Activated CD4-positive, CD25-positive, alpha-beta regulatory T cell (primary cell): ENCODE results near the gene PGS1.

Experiments
- DNase-seq, 4 experiments: peaks; one replicate each; lab custom pipeline; 2025; lab: John Stamatoyannopoulos, UW

Gene PGS1

GRCh38 chr17:78387977-78388941, 9.8 kb downstream of the PGS1 start:
- DNase-seq, result no peak

GRCh38 chr17:78390241-78391050, 12.0 kb downstream of the PGS1 start:
- no peak for DNase-seq

- no peak for DNase-seq
Observed at GRCh38 chr17:78391051-78391431, 12.6 kb downstream of the PGS1 start.

DNA sequence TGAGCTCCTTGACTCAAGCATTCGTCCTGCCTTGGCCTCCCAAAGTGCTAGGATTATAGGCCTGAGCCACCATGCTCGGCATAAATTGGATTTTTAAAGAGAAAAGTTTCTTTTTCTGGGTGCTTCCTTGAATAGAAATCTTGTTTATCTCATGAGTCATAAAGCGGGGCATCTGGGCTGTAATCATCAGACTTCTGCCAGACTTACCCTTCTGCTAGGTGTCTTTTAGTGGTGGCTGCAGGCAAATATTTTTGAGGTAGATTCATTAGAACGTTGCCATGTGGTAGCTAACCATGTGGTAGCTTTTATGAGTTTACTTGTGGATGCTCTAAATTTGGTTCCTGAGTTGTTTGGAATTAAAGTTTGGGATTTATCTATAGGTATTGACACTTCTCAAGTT, 13.4 kb downstream of the PGS1 start:
- no peak for DNase-seq

DNA sequence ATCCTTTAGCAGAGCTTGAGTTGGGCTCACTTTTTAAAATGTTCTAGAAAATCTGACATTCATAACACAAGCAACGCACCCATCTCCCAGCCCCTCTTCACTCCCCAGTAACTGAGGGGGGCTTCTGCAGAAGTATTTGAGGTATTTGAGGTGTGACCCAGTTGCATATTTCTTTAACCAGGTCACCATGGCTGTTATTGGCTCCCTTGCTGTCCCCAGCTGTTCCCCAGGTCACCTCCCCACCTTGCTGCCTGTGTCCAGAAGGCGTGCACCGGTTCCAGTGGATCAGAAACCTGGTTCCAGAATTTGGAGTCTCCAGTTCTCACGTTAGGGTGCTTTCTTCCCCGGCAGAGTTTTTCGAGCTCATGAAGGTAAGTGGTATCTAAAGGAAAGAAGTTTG, 13.8 kb downstream of the PGS1 start:
- DNase-seq, result no peak

DNA sequence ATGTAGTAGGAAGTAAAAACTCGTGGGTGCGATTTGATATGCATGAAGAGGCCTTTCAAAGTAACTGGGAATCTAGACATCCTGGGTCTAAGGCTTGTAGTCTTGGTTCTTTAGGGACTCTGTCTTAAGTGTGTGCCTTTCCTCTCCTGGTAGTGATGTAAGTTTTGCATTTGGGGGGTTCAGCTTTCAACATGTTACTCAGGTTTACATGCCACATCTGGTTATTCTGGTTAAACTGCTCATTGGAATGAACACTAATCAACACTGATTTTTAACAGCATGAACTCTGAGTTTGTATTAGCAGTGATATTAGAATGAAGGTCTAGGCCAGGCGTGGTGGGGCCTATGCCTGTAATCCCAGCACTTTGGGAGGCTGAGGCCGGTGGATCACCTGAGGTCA, 15.1 kb downstream of the PGS1 start:
- DNase-seq, result no peak

GRCh38 chr17:78394209-78394608, 15.8 kb downstream of the PGS1 start:
- DNase-seq, result no peak

DNA sequence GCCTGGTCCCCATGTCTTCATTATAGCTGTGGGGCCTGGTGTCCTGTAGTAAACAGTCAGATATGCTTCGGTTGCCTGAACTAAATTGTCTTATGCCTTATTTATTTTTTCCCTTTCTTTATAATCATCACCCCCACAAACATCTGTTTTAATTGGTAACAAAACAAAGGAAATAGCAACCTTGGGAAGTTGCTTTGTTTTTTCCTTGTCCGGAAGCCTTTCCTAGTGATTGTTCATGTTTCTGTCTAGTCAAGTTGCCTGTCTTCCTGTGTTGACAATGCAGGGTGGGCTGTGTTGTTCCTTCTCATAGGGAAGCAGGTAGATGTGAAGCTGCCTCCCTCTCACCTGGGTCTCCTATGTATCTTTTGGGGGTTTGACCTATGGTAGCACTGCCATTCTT, 16.7 kb downstream of the PGS1 start:
- DNase-seq, result no peak

- no peak for DNase-seq
Observed at GRCh38 chr17:78396441-78397337, 18.2 kb downstream of the PGS1 start.

DNA sequence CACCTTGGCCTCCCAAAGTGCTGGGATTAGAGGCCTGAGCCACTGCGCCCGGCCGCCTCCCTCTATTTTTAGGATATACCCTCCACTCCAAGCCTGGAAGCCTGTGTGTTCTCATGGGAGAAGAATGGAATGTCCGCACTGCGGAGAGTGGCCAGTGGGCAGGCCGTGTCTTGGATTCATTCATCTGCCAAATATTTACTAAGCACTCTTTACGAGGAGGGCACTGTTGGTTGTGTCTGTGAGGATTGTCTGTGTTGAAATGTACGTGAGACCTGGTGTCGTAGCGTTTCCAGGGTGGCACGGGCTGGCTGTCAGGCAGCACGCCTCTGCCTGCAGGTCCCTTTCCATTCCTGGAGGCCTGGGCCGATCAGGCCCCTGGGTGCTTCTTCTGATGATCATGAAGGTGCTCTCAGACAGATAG, 19.2 kb downstream of the PGS1 start:
- no peak for DNase-seq

DNA sequence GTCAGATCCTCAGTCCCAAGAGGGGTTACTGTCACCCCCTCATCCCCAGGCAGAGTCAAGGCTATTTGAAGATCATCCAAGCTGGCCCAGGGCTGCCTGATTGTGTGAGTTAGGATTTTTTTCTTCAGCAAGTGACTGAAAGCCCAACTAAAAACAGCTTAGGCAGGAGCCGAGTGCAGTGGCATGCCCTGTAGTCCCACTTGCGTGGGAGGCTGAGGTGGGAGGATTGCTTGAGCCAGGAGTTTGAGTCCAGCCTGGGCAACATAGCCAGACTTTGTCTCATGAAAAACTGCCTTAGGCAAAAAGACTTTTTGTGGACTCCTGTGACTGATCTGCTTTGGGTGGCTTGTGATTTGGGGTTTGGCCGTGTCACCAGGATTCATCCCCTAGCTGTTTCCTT, 19.9 kb downstream of the PGS1 start:
- DNase-seq, result no peak

- DNase-seq, result no peak
Observed at GRCh38 chr17:78399028-78399692, 20.7 kb downstream of the PGS1 start.

- no peak for DNase-seq
Observed at GRCh38 chr17:78399693-78400144, 21.3 kb downstream of the PGS1 start.

DNA sequence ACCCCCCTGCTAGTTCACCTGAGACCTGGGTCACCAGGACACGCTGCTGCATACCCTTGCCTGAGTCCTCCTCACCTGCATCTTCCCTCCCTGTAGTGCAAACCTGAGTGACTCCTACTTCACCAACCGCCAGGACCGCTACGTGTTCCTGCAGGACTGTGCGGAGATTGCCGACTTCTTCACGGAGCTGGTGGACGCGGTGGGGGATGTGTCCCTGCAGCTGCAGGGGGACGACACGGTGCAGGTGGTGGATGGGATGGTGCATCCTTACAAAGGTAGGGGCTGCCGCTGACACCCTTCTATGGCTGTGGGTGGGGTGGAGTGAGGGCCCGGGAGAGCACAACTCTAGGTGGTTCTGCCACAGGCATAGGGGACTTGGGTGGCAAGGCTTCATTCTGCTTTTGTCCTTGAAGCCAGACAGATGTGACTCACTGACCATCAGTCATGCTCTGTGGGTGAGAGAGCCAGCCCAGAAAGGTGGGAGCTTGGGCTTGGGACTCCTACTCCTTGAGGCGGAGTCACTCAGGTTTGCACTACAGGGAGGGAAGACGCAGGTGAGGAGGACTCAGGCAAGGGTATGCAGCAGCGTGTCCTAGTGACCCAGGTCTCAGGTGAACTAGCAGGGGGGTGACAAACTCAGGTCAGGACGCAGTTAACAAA, 22.3 kb downstream of the PGS1 start:
- DNase-seq, result no peak

- no peak for DNase-seq
Observed at GRCh38 chr17:78401246-78401645, 22.8 kb downstream of the PGS1 start.

GRCh38 chr17:78401891-78402290, 23.4 kb downstream of the PGS1 start:
- no peak for DNase-seq

- no peak for DNase-seq
Observed at GRCh38 chr17:78403822-78404221, 25.4 kb downstream of the PGS1 start.

DNA sequence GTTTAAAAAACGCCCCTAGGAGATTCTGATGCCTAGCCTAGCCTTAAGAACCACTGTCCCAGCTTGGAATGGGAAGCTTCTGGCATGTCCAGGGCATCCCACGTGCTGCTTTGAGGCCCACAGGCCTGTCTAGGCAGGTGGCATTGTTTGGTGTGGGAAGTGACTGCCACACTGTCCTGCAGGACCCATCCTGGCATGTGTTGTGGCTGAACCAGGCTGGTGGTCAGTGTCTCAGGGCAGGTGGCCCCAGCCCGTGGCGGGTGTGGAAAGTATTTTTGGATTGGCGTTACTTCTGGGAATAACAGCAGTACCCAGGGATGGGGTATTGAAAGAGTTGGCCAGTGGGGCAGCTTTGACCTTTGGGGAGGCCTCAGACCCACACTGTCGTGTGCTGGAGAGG, 27.9 kb downstream of the PGS1 start:
- DNase-seq, result no peak

- DNase-seq, result no peak
Observed at GRCh38 chr17:78406920-78407319, 28.5 kb downstream of the PGS1 start.

DNA sequence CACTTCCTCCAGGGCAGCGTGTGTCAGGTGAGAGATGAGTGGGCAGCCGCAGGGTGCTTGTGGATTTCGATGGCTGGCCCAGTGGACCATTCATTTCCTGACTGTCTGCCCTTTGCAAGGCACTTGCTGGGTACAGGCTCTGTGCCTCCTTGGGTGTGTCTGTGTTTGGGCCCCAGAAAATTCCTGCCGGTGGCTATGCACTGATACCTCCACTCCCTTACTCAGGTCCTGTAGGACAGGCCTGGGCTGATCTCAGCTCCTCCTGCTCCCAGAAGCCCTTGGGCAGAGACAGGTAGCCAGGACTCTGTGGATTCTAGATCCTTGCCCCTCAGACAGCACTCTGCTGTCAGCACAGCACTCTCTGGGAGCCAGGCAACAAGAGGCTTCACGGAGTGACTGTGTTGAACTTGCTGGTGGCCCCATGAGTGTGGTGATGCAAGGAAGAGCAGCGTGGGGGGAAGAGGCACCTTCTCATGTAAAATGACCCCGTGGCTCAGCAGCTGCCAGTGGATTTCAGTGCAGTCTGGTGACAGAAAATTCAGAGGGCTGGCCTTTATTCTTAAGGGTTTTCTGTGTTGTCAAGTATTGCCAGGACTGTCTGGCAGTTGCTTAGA, 29.0 kb downstream of the PGS1 start:
- no peak for DNase-seq
